Measurements from ENCODE around the gene CLOCK.

DNA sequence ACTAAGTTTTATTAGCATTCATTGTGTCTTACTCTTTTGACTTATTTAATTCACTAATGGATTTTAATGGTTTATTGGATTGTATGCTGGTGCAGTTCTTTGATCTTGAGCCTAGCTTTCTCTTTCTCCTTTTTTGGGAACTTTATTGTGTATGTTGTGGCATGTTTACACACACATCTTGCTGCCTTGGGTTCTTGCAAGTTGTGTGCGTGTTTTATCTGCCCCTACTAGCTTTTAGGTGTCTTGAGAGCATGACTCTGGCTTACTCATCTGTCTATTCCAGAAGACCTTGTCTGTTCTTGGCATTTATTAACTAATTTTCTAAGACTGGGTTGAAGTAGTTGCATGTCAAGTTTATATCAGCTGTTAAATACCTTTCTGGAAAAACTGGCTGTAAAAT, 148.2 kb downstream of the CLOCK start:
- TF ChIP-seq POLR2AphosphoS5 (IDR thresholded peaks at IDR 0.05) (no peak), CTCF (IDR thresholded peaks at IDR 0.05) (no peak), POLR2A (IDR thresholded peaks at IDR 0.05; ENCODE audit: low read depth) (no peak), EP300 (IDR thresholded peaks at IDR 0.05) (no peak)

All from esophagus muscularis mucosa (tissue), 4 donors.